GM23338 (cell line): ENCODE measurements around the gene DPH6. TPM values are rescaled to one million over a fixed set of nuclear protein-coding genes. Genes with fewer than 3 reads are reported as not detected.

ENCODE experiments used
- ATAC-seq: fragments of 200-7000 bp; cut with Tn5 transposase; 3 replicates; pipeline ENCODE4 v1.9.1; 2020
- DNase-seq: peaks from one replicate; pipeline ENCODE4 v3.0.0-alpha.2; 2015; ENCODE audit warnings: low spot score
- H2AFZ ChIP-seq: fragments of 200-600 bp; sonication (generic); 2 replicates; pipeline ENCODE4 v1.8.0; 2016; ENCODE audit warnings: antibody characterized with exemption, mild to moderate bottlenecking, moderate library complexity
- H3F3A ChIP-seq: fragments of 200-600 bp; sonication (generic); replicated peaks from 2 replicates; pipeline ENCODE4 v1.8.0; 2017; ENCODE audit warnings: antibody characterized with exemption, mixed run types, low read depth
- H3K27ac ChIP-seq: fragments of 200-600 bp; sonication (generic); 2 replicates; pipeline ENCODE4 v1.6.1; 2016; ENCODE audit warnings: low read depth
- H3K27me3 ChIP-seq: fragments of 200-600 bp; sonication (generic); 2 replicates; pipeline ENCODE4 v1.8.0; 2016; ENCODE audit warnings: mild to moderate bottlenecking, mixed run types, moderate library complexity; ENCODE audit not compliant: insufficient read depth
- H3K36me3 ChIP-seq: fragments of 200-600 bp; sonication (generic); 2 replicates; pipeline ENCODE4 v1.8.0; 2016; ENCODE audit warnings: mild to moderate bottlenecking; ENCODE audit not compliant: insufficient read depth
- H3K4me1 ChIP-seq: fragments of 200-600 bp; sonication (generic); 2 replicates; pipeline ENCODE4 v1.8.0; 2016; ENCODE audit warnings: mild to moderate bottlenecking, moderate library complexity; ENCODE audit not compliant: insufficient read depth
- H3K4me2 ChIP-seq: fragments of 200-600 bp; sonication (generic); 2 replicates; pipeline ENCODE4 v1.7.1; 2017; ENCODE audit warnings: mixed run types
- H3K4me3 ChIP-seq: fragments of 200-600 bp; sonication (generic); 2 replicates; pipeline ENCODE4 v1.6.1; 2016; ENCODE audit warnings: mixed run types
- H3K79me2 ChIP-seq: fragments of 200-600 bp; sonication (generic); replicated peaks from 2 replicates; pipeline ENCODE4 v1.8.0; 2017; ENCODE audit warnings: mild to moderate bottlenecking; ENCODE audit not compliant: insufficient read depth
- H3K9me2 ChIP-seq: fragments of 200-600 bp; sonication (generic); 2 replicates; pipeline ENCODE4 v1.8.0; 2017; ENCODE audit not compliant: insufficient read depth
- H4K20me1 ChIP-seq: fragments of 200-600 bp; sonication (generic); replicated peaks from 2 replicates; pipeline ENCODE4 v1.8.0; 2017; ENCODE audit warnings: mild to moderate bottlenecking; ENCODE audit not compliant: insufficient read depth
- H3K27ac Mint-ChIP-seq: 2 replicates; pipeline ENCODE4 v1.8.0; 2020; ENCODE audit warnings: inconsistent platforms, mild to moderate bottlenecking, moderate library complexity, mixed read lengths
- H3K27me3 Mint-ChIP-seq: 3 replicates; pipeline ENCODE4 v1.8.0; 2022; ENCODE audit warnings: low read depth, mild to moderate bottlenecking, moderate library complexity, mixed read lengths, inconsistent platforms; ENCODE audit not compliant: insufficient read depth, poor library complexity
- H3K36me3 Mint-ChIP-seq: 3 replicates; pipeline ENCODE4 v1.8.0; 2021; ENCODE audit warnings: low read depth, mild to moderate bottlenecking, inconsistent platforms, moderate library complexity, mixed read lengths
- H3K4me1 Mint-ChIP-seq: 3 replicates; pipeline ENCODE4 v1.8.0; 2020; ENCODE audit warnings: mild to moderate bottlenecking, inconsistent platforms, mixed read lengths
- H3K4me3 Mint-ChIP-seq: 3 replicates; pipeline ENCODE4 v1.8.0; 2021; ENCODE audit warnings: moderate library complexity, mild to moderate bottlenecking, inconsistent platforms, mixed read lengths
- H3K9me3 Mint-ChIP-seq: 3 replicates; pipeline ENCODE4 v1.8.0; 2020; ENCODE audit warnings: moderate library complexity, mild to moderate bottlenecking, inconsistent platforms, mixed read lengths
- CREB1 ChIP-seq: fragments of 250-450 bp; sonication (Bioruptor Pico); IDR thresholded peaks from 2 replicates; pipeline ENCODE4 v1.5.0; 2020; ENCODE audit warnings: low read depth, mild to moderate bottlenecking, moderate library complexity
- EZH2phosphoT487 ChIP-seq: fragments of 200-600 bp; sonication (generic); IDR thresholded peaks from one replicate; pipeline ENCODE4 v1.8.1; 2018; ENCODE audit warnings: antibody characterized with exemption; ENCODE audit not compliant: unreplicated experiment
- JUNB ChIP-seq: IDR thresholded peaks from one replicate; pipeline ENCODE4 v1.6.1; 2016; ENCODE audit warnings: antibody characterized with exemption; ENCODE audit not compliant: unreplicated experiment
- NANOG ChIP-seq: IDR thresholded peaks from 2 replicates; pipeline ENCODE4 v1.6.1; 2016; ENCODE audit warnings: antibody characterized with exemption, borderline replicate concordance
- POLR2AphosphoS5 ChIP-seq: IDR thresholded peaks from 2 replicates; pipeline ENCODE4 v1.6.1; 2016; ENCODE audit warnings: antibody characterized with exemption, low read depth
- ZNF114 ChIP-seq: fragments of 250-450 bp; sonication (Bioruptor Pico); IDR thresholded peaks from 2 replicates; pipeline ENCODE4 v1.5.0; 2020; ENCODE audit warnings: mild to moderate bottlenecking, moderate library complexity
- polyA plus RNA-seq: library from polyadenylated mRNA; unstranded; fragments of >200 nt; fragmentation: Nextera tagmentation; extraction: Ambion mirVana; gene quantifications from 2 replicates; pipeline ENCODE4 v1.2.1, GENCODE V29; 2016
- total RNA-seq: library from RNA; depleted of rRNA; stranded (reverse); fragments of >200 nt; shearing (Covaris generic); gene quantifications from 2 replicates; pipeline ENCODE4 v1.2.3, GENCODE V29; 2014
- TF ChIP-seq, protein P1 (sequence below): fragments of 250-450 bp; sonication (Bioruptor Pico); IDR thresholded peaks from 2 replicates; pipeline ENCODE4 v1.5.0; 2020; ENCODE audit warnings: mild to moderate bottlenecking, moderate library complexity
- TF ChIP-seq, protein P2 (sequence below): IDR thresholded peaks from 2 replicates; pipeline ENCODE4 v1.6.1; 2016; ENCODE audit warnings: antibody characterized with exemption
- TF ChIP-seq, protein P3 (sequence below): IDR thresholded peaks from one replicate; pipeline ENCODE4 v1.6.1; 2018; ENCODE audit warnings: antibody characterized with exemption; ENCODE audit not compliant: unreplicated experiment

The DPH6 gene
- total and polyA plus RNA-seq, 2 experiments from 2014 or later: 37.9 to 46.9 TPM

DNA sequence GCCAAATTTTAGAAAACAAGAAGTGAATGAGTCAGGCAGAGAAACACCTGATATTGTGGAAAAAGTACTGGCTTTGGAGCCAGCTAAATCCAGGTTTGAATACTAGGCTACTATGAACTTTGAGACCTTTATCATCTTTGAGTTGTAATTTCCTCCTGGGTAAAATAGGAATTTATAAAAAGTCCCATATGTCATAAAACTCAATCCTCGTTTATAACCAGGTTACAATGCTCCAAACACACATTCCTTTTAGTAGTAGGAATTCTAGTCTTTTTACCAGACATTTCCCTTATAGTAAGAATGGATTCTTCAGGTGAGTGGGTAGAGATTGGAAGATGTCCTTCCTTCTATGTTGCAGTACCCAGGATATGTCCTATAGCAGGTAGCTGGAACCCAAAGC lies 16.7 kb upstream of the DPH6 start (continued):
- TF ChIP-seq, protein P1, sequence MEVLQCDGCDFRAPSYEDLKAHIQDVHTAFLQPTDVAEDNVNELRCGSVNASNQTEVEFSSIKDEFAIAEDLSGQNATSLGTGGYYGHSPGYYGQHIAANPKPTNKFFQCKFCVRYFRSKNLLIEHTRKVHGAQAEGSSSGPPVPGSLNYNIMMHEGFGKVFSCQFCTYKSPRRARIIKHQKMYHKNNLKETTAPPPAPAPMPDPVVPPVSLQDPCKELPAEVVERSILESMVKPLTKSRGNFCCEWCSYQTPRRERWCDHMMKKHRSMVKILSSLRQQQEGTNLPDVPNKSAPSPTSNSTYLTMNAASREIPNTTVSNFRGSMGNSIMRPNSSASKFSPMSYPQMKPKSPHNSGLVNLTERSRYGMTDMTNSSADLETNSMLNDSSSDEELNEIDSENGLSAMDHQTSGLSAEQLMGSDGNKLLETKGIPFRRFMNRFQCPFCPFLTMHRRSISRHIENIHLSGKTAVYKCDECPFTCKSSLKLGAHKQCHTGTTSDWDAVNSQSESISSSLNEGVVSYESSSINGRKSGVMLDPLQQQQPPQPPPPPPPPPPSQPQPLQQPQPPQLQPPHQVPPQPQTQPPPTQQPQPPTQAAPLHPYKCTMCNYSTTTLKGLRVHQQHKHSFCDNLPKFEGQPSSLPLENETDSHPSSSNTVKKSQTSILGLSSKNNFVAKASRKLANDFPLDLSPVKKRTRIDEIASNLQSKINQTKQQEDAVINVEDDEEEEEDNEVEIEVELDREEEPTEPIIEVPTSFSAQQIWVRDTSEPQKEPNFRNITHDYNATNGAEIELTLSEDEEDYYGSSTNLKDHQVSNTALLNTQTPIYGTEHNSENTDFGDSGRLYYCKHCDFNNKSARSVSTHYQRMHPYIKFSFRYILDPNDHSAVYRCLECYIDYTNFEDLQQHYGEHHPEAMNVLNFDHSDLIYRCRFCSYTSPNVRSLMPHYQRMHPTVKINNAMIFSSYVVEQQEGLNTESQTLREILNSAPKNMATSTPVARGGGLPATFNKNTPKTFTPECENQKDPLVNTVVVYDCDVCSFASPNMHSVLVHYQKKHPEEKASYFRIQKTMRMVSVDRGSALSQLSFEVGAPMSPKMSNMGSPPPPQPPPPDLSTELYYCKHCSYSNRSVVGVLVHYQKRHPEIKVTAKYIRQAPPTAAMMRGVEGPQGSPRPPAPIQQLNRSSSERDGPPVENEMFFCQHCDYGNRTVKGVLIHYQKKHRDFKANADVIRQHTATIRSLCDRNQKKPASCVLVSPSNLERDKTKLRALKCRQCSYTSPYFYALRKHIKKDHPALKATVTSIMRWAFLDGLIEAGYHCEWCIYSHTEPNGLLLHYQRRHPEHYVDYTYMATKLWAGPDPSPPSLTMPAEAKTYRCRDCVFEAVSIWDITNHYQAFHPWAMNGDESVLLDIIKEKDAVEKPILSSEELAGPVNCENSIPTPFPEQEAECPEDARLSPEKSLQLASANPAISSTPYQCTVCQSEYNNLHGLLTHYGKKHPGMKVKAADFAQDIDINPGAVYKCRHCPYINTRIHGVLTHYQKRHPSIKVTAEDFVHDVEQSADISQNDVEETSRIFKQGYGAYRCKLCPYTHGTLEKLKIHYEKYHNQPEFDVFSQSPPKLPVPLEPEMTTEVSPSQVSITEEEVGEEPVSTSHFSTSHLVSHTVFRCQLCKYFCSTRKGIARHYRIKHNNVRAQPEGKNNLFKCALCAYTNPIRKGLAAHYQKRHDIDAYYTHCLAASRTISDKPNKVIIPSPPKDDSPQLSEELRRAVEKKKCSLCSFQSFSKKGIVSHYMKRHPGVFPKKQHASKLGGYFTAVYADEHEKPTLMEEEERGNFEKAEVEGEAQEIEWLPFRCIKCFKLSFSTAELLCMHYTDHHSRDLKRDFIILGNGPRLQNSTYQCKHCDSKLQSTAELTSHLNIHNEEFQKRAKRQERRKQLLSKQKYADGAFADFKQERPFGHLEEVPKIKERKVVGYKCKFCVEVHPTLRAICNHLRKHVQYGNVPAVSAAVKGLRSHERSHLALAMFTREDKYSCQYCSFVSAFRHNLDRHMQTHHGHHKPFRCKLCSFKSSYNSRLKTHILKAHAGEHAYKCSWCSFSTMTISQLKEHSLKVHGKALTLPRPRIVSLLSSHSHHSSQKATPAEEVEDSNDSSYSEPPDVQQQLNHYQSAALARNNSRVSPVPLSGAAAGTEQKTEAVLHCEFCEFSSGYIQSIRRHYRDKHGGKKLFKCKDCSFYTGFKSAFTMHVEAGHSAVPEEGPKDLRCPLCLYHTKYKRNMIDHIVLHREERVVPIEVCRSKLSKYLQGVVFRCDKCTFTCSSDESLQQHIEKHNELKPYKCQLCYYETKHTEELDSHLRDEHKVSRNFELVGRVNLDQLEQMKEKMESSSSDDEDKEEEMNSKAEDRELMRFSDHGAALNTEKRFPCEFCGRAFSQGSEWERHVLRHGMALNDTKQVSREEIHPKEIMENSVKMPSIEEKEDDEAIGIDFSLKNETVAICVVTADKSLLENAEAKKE (CRISPR knock-in tag): no peak

DNA sequence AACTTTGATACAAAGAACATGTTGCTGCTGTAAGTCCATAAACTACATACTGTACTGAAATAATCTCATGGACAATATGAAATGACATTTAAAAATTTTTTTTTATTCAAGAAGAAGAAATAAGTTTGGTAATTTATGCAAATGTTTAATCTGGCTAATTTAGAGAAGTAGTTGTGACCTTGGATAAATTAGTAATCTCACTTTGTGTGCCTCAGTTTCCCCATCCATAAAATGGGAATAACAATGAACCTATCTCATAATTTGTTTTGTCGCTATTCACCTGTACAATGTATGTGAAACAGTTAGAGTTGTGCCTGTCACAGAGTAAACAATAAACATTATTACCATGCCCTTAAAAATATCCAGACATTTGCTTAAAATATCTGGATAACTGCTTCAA lies 15.3 kb upstream of the DPH6 start:
- Mint-ChIP-seq H3K27ac (no peak overlapping the region), H3K9me3 (no peaks in the 10 kb centered on the region), H3K27me3 (no peaks in the 10 kb centered on the region), H3K4me1 (peaks cover 2% of the 10 kb centered on the region; the same call in 1 of the 3 replicates), H3K4me3 (no peak overlapping the region), H3K36me3 (no peaks in the 10 kb centered on the region)
- Histone ChIP-seq H3K4me2 (no peak overlapping the region), H3K27ac (no peak overlapping the region), H3K36me3 (no peaks in the 10 kb centered on the region), H2AFZ (no peak overlapping the region), H3K9me2 (no peaks in the 10 kb centered on the region), H3F3A (no peaks in the 10 kb centered on the region), H4K20me1 (no peaks in the 10 kb centered on the region), H3K79me2 (no peaks in the 10 kb centered on the region), H3K4me1 (no peaks in the 10 kb centered on the region), H3K4me3 (no peak overlapping the region), H3K27me3 (no peaks in the 10 kb centered on the region)
- DNase-seq (no peak), ATAC-seq (no peak)
- TF ChIP-seq, protein P2, sequence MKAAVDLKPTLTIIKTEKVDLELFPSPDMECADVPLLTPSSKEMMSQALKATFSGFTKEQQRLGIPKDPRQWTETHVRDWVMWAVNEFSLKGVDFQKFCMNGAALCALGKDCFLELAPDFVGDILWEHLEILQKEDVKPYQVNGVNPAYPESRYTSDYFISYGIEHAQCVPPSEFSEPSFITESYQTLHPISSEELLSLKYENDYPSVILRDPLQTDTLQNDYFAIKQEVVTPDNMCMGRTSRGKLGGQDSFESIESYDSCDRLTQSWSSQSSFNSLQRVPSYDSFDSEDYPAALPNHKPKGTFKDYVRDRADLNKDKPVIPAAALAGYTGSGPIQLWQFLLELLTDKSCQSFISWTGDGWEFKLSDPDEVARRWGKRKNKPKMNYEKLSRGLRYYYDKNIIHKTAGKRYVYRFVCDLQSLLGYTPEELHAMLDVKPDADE: no peak
- no peak for TF ChIP-seq CREB1
- TF ChIP-seq, protein P3, sequence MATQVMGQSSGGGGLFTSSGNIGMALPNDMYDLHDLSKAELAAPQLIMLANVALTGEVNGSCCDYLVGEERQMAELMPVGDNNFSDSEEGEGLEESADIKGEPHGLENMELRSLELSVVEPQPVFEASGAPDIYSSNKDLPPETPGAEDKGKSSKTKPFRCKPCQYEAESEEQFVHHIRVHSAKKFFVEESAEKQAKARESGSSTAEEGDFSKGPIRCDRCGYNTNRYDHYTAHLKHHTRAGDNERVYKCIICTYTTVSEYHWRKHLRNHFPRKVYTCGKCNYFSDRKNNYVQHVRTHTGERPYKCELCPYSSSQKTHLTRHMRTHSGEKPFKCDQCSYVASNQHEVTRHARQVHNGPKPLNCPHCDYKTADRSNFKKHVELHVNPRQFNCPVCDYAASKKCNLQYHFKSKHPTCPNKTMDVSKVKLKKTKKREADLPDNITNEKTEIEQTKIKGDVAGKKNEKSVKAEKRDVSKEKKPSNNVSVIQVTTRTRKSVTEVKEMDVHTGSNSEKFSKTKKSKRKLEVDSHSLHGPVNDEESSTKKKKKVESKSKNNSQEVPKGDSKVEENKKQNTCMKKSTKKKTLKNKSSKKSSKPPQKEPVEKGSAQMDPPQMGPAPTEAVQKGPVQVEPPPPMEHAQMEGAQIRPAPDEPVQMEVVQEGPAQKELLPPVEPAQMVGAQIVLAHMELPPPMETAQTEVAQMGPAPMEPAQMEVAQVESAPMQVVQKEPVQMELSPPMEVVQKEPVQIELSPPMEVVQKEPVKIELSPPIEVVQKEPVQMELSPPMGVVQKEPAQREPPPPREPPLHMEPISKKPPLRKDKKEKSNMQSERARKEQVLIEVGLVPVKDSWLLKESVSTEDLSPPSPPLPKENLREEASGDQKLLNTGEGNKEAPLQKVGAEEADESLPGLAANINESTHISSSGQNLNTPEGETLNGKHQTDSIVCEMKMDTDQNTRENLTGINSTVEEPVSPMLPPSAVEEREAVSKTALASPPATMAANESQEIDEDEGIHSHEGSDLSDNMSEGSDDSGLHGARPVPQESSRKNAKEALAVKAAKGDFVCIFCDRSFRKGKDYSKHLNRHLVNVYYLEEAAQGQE: no peak
- no peak for TF ChIP-seq POLR2AphosphoS5
- TF ChIP-seq EZH2phosphoT487: no peak
- TF ChIP-seq NANOG: no peak
- TF ChIP-seq ZNF114: no peak
- no peak for TF ChIP-seq JUNB
